ENCODE measurements around the gene ATG4D.

DNA sequence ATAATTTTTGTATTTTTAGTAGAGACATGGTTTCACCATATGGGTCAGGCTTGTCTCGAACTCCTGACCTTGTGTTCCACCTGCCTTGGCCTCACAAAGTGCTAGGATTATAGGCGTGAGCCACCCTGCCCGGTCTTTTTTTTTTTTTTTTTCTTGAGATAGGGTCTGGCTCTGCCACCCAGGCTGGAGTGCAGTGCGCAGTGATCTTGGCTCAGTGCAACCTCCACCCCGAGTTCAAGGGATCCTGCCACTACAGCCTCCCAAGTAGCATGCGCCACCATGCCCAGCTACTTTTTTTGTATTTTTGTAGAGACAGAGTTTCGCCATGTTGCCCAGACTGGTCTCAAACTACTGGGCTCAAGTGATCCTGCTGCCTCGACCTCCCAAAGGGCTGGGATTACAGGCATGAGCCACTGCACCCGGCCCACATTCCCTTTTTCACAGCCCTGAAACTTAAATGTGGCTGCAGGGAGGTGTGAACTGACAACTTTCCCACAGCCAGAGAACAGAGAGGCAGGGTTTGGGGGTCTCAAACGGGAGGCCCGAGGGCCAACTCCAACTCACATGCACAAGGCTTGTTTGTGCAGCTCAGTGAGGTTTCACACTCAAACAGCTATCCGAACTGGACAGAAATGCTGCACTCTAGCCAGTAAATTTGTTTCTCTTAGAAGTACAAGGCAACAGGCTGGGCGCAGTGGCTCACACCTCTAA is 22.1 kb upstream of the ATG4D start:
- TF ChIP-seq, protein P1, sequence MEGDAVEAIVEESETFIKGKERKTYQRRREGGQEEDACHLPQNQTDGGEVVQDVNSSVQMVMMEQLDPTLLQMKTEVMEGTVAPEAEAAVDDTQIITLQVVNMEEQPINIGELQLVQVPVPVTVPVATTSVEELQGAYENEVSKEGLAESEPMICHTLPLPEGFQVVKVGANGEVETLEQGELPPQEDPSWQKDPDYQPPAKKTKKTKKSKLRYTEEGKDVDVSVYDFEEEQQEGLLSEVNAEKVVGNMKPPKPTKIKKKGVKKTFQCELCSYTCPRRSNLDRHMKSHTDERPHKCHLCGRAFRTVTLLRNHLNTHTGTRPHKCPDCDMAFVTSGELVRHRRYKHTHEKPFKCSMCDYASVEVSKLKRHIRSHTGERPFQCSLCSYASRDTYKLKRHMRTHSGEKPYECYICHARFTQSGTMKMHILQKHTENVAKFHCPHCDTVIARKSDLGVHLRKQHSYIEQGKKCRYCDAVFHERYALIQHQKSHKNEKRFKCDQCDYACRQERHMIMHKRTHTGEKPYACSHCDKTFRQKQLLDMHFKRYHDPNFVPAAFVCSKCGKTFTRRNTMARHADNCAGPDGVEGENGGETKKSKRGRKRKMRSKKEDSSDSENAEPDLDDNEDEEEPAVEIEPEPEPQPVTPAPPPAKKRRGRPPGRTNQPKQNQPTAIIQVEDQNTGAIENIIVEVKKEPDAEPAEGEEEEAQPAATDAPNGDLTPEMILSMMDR (IDR thresholded peaks at IDR 0.05): no peak
- TF ChIP-seq EP300 (IDR thresholded peaks at IDR 0.05) (no peak), POLR2A (IDR thresholded peaks at IDR 0.05) (no peak)

Data from sigmoid colon (tissue), 4 donors.